Lung (tissue), 12 donors: Measurements from ENCODE around the gene TRAP1. TPM values are rescaled to one million over a fixed set of nuclear protein-coding genes. Genes with fewer than 3 reads are reported as not detected.

Experiments
- ATAC-seq: fragments of 200-7000 bp; cut with Tn5 transposase; one replicate; pipeline ENCODE4 v1.9.1; 2020; ENCODE audit warnings: moderate number of reproducible peaks; ENCODE audit not compliant: insufficient read depth, low FRiP score
- DNase-seq, 3 donors: peaks; one replicate each; pipeline ENCODE4 v3.0.0-alpha.2; 2013 to 2017
- H3K27ac ChIP-seq, 2 donors: one replicate each; pipeline ENCODE4 v1.5.1; 2013; ENCODE audit warnings: mild to moderate bottlenecking in 2 of 2, moderate library complexity in 2 of 2, control low read depth in 1 of 2, inconsistent platforms in 1 of 2, low read depth in 1 of 2, low read length in 1 of 2
- H3K27me3 ChIP-seq, 3 donors: one replicate each; pipeline ENCODE4 v1.5.1; 2013; ENCODE audit warnings: low read length in 2 of 3; ENCODE audit not compliant: control insufficient read depth in 3 of 3, insufficient read depth in 3 of 3
- H3K36me3 ChIP-seq, 4 donors: one replicate each; pipeline ENCODE4 v1.5.1; 2013; ENCODE audit warnings: low read length in 4 of 4, mild to moderate bottlenecking in 1 of 4, moderate library complexity in 1 of 4; ENCODE audit not compliant: control insufficient read depth in 4 of 4, insufficient read depth in 4 of 4
- H3K4me1 ChIP-seq, 5 donors: one replicate each; pipeline ENCODE4 v1.5.1; 2013; ENCODE audit warnings: low read length in 5 of 5, mild to moderate bottlenecking in 2 of 5, moderate library complexity in 1 of 5; ENCODE audit not compliant: control insufficient read depth in 5 of 5, insufficient read depth in 5 of 5
- H3K4me3 ChIP-seq: one replicate; pipeline ENCODE4 v1.5.1; 2013; ENCODE audit warnings: mild to moderate bottlenecking, control low read depth, moderate library complexity
- H3K9ac ChIP-seq, 2 donors: one replicate each; pipeline ENCODE4 v1.5.1; 2013; ENCODE audit warnings: low read length in 2 of 2, control low read depth in 1 of 2; ENCODE audit not compliant: insufficient read depth in 1 of 2
- H3K9me3 ChIP-seq, 4 donors: one replicate each; pipeline ENCODE4 v1.5.1; 2013; ENCODE audit warnings: low read length in 3 of 4, mild to moderate bottlenecking in 1 of 4, moderate library complexity in 1 of 4; ENCODE audit not compliant: control insufficient read depth in 4 of 4, insufficient read depth in 3 of 4
- CTCF ChIP-seq: IDR thresholded peaks from 2 replicates; pipeline ENCODE4 v1.5.1; 2012; ENCODE audit warnings: mild to moderate bottlenecking; ENCODE audit errors: control extremely low read depth, extremely low read depth
- WGBS, 2 donors: extraction: QIAGEN DNeasy Blood & Tissue Kit; methylation state at CpG; one replicate each; pipeline ENCODE4 v1.1.7; 2013; 5-methylcytosine and 5-hydroxymethylcytosine counted together
- polyA plus RNA-seq, 2 donors: library from polyadenylated mRNA; stranded (reverse); fragments of 200-250 nt; gene quantifications; one replicate each; pipeline ENCODE4 v1.2.1, GENCODE V29; 2013
- total RNA-seq, 2 donors: library from RNA; depleted of rRNA in 1 of 2; stranded (reverse); fragments of >200 nt in 1 of 2; gene quantifications; one replicate each; pipeline ENCODE4 v1.2.1, GENCODE V29; 2014 to 2021
- donor health status: control.
- donor health status: control.
- donor health status: Bipolar disorder and iron deficiency.
- donor health status: healthy.
- donor health status: DM: yes; HTN: yes; CAD: no.

Gene TRAP1
- total and polyA plus RNA-seq, 4 donors, result 44.8 to 94.3 (median 58.8) TPM

- Histone ChIP-seq H3K27me3 (no peaks in the 10 kb centered on the region), H3K9ac (no peak overlapping the region), H3K4me3 (no peak overlapping the region), H3K9me3 (no peaks in the 10 kb centered on the region), H3K27ac (peak overlapping the region in 1 of 2 donors; percentile 38), H3K36me3 (peaks cover 0 to 8% (median under 1%) of the 10 kb centered on the region in 4 donors), H3K4me1 (peaks cover 0 to 8% (median 0%) of the 10 kb centered on the region in 5 donors)
- DNase-seq (peak in 2 of 3 donors; percentile 32 to 45), ATAC-seq (no peak)
- no peak for TF ChIP-seq CTCF
- WGBS, 2 donors, result 58 to 61% methylated on average over 3 of the region's 3 CpGs
These were observed 79.9 kb downstream of the TRAP1 start for GRCh38 chr16:3637371-3637923.

- Histone ChIP-seq H3K36me3 (no peaks in the 10 kb centered on the region), H3K9ac (no peak overlapping the region), H3K27me3 (no peaks in the 10 kb centered on the region), H3K27ac (no peak overlapping the region), H3K4me1 (peaks cover 0 to 2% (median 0%) of the 10 kb centered on the region in 5 donors), H3K4me3 (no peak overlapping the region), H3K9me3 (no peaks in the 10 kb centered on the region)
- 70 to 81% methylated on average over 4 of the region's 4 CpGs for WGBS, 2 donors
- DNase-seq, result no peak
- ATAC-seq, result peak; percentile 53
- TF ChIP-seq CTCF, result no peak
These were observed 91.2 kb downstream of the TRAP1 start for GRCh38 chr16:3625911-3626732.

- 96% methylated on average over 5 of the region's 5 CpGs for WGBS, 2 donors
- no peak for DNase-seq
- Histone ChIP-seq H3K27me3 (no peaks in the 10 kb centered on the region), H3K36me3 (no peaks in the 10 kb centered on the region), H3K9ac (no peak overlapping the region), H3K4me1 (peaks cover 0 to 2% (median 0%) of the 10 kb centered on the region in 5 donors), H3K4me3 (no peak overlapping the region), H3K9me3 (no peaks in the 10 kb centered on the region), H3K27ac (no peak overlapping the region)
- TF ChIP-seq CTCF, result no peak
- no peak for ATAC-seq
These were observed 92.0 kb downstream of the TRAP1 start for GRCh38 chr16:3625331-3625730.
